ENCODE results near the gene NECTIN3.

NECTIN3 gene

GRCh38 chr3:111200027-111200426 lies 128.4 kb downstream of the NECTIN3 start:
- no peak for DNase-seq

- no peak for DNase-seq
These were observed 138.5 kb downstream of the NECTIN3 start for GRCh38 chr3:111210003-111210711.

GRCh38 chr3:111210866-111211564 lies 139.4 kb downstream of the NECTIN3 start:
- DNase-seq, result no peak

- DNase-seq, result no peak
These were observed 140.9 kb downstream of the NECTIN3 start for GRCh38 chr3:111212511-111212910.

GRCh38 chr3:111215481-111215880 lies 143.9 kb downstream of the NECTIN3 start:
- DNase-seq, result no peak

- no peak for DNase-seq
These were observed 147.0 kb downstream of the NECTIN3 start for GRCh38 chr3:111218615-111219014.

- DNase-seq, result no peak
These were observed 155.6 kb downstream of the NECTIN3 start for GRCh38 chr3:111227216-111227615.

GRCh38 chr3:111229301-111229700 lies 157.7 kb downstream of the NECTIN3 start:
- DNase-seq, result no peak

GRCh38 chr3:111236836-111237713 lies 165.5 kb downstream of the NECTIN3 start:
- DNase-seq, result no peak

GRCh38 chr3:111237946-111238345 lies 166.3 kb downstream of the NECTIN3 start:
- no peak for DNase-seq

GRCh38 chr3:111238885-111239284 lies 167.3 kb downstream of the NECTIN3 start:
- no peak for DNase-seq

- DNase-seq, result no peak
These were observed 170.3 kb downstream of the NECTIN3 start for GRCh38 chr3:111241960-111242359.

Measured in hypothalamus (tissue), 51 donors.